Tibial nerve (tissue), 4 donors: ENCODE measurements around the gene TBL2. TPM values are rescaled to one million over a fixed set of nuclear protein-coding genes. Genes with fewer than 3 reads are reported as not detected.
"Not testable (repeated sequence)": the region's sequence is repeated elsewhere in the genome, so short reads cannot be mapped to it uniquely, and the experiment has no call there.

Experiments
- DNase-seq, 2 donors: peaks; one replicate each; pipeline ENCODE4 v3.0.0-alpha.2; 2019; ENCODE audit warnings: low spot score in 2 of 2
- H3K27ac ChIP-seq, 4 donors: fragments of 200-600 bp; sonication (generic) in 3 of 4; one replicate each; pipeline ENCODE4 v1.5.1; 2017 to 2019; ENCODE audit warnings: mild to moderate bottlenecking in 1 of 4
- H3K27me3 ChIP-seq, 2 donors: fragments of 200-600 bp; sonication (generic) in 1 of 2; one replicate each; pipeline versions ENCODE4 v1.5.1 to v1.6.0; 2017 to 2019
- H3K36me3 ChIP-seq, 3 donors: fragments of 200-600 bp; sonication (generic); one replicate each; pipeline ENCODE4 v1.5.1; 2018 to 2019
- H3K4me1 ChIP-seq, 4 donors: fragments of 200-600 bp; sonication (generic) in 3 of 4; one replicate each; pipeline ENCODE4 v1.5.1; 2017 to 2019
- H3K4me3 ChIP-seq, 4 donors: fragments of 200-600 bp; sonication (generic) in 3 of 4; one replicate each; pipeline ENCODE4 v1.5.1; 2017 to 2019; ENCODE audit warnings: mild to moderate bottlenecking in 1 of 4, moderate library complexity in 1 of 4
- H3K9me3 ChIP-seq, 4 donors: fragments of 200-600 bp; sonication (generic) in 3 of 4; one replicate each; pipeline ENCODE4 v1.5.1; 2017 to 2019
- CTCF ChIP-seq, 5 experiments: fragments of 200-600 bp in 3 of 5; fragments of 450-650 bp in 2 of 5; sonication (generic) in 3 of 5; IDR thresholded peaks; one replicate each; pipeline ENCODE4 v1.5.1; 2016 to 2019; ENCODE audit warnings: antibody characterized with exemption in 5 of 5, mild to moderate bottlenecking in 3 of 5, moderate library complexity in 2 of 5
- EP300 ChIP-seq, 2 donors: sonication (generic); formaldehyde crosslinking; IDR thresholded peaks; one replicate each; pipeline ENCODE4 v1.6.1; 2017; ENCODE audit warnings: antibody characterized with exemption in 2 of 2, mild to moderate bottlenecking in 1 of 2
- POLR2A ChIP-seq, 2 donors: fragments of 450-650 bp; IDR thresholded peaks; one replicate each; pipeline ENCODE4 v1.6.1; 2017; ENCODE audit warnings: antibody characterized with exemption in 2 of 2, mild to moderate bottlenecking in 2 of 2, moderate library complexity in 2 of 2
- WGBS, 2 donors: methylation state at CpG; one replicate each; pipeline ENCODE4 v1.1.5; 2018; 5-methylcytosine and 5-hydroxymethylcytosine counted together
- total RNA-seq, 4 donors: library from RNA; depleted of rRNA; stranded (reverse); fragments of >200 nt; gene quantifications; one replicate each; pipeline ENCODE4 v1.1.0, GENCODE V29; 2016

Gene TBL2
- total RNA-seq, 4 donors from 2014 or later = 36.6 to 70.8 (median 49.2) TPM

GRCh38 chr7:73557397-73558257, 20.8 kb downstream of the TBL2 start, which contains the start of gene BCL7B:
BCL7B (minus strand) TSS chr7:73557690; CDS start chr7:73557578, 112 bp downstream.
- Histone ChIP-seq H3K4me1 (peaks cover 0 to 35% (median 16%) of the 10 kb centered on the region in 4 donors), H3K4me3 (peak within 1 kb of the TSS; percentile 79 to 95 (median 91)), H3K27ac (peak within 1 kb of the TSS; percentile 98 to 100 (median 100)), H3K36me3 (peaks cover 0 to 18% (median 0%) of the 10 kb centered on the region in 3 donors), H3K27me3 (no peaks in the 10 kb centered on the region), H3K9me3 (no peaks in the 10 kb centered on the region)
- WGBS, 2 donors = 8 to 11% methylated on average over 40 to 42 of the region's 83 CpGs
- peak; percentile 31 to 37 for DNase-seq
- TF ChIP-seq CTCF (IDR thresholded peaks at IDR 0.05) = peak in 1 of 5 experiments; percentile 37
- TF ChIP-seq EP300 (IDR thresholded peaks at IDR 0.05) = peak in 1 of 2 donors; percentile 65
- TF ChIP-seq POLR2A (IDR thresholded peaks at IDR 0.05) = peak; percentile 40 to 66

- peak; percentile 76 to 84 for DNase-seq
- H3K4me3 ChIP-seq = peak overlapping the region; percentile 79 to 95 (median 91)
- H3K4me1 ChIP-seq = peaks cover 0 to 35% (median 16%) of the 10 kb centered on the region in 4 donors
- WGBS, 2 donors = 1% methylated on average over 14 to 30 of the region's 36 CpGs
- H3K27ac ChIP-seq = peak overlapping the region; percentile 98 to 100 (median 100)
- H3K27me3 ChIP-seq = no peaks in the 10 kb centered on the region
- peaks cover 0 to 24% (median 0%) of the 10 kb centered on the region in 3 donors for H3K36me3 ChIP-seq
- no peaks in the 10 kb centered on the region for H3K9me3 ChIP-seq
- TF ChIP-seq CTCF (IDR thresholded peaks at IDR 0.05) (no peak), EP300 (IDR thresholded peaks at IDR 0.05) (peak in 1 of 2 donors; percentile 72), POLR2A (IDR thresholded peaks at IDR 0.05) (no peak)
Observed at GRCh38 chr7:73557108-73557396, 21.3 kb downstream of the TBL2 start.

GRCh38 chr7:73556208-73557107, 21.9 kb downstream of the TBL2 start:
- Histone ChIP-seq H3K4me3 (peak overlapping the region; percentile 79 to 95 (median 91)), H3K4me1 (peaks cover 0 to 35% (median 16%) of the 10 kb centered on the region in 4 donors), H3K36me3 (peaks cover 0 to 29% (median 4%) of the 10 kb centered on the region in 3 donors), H3K27ac (peak overlapping the region; percentile 98 to 100 (median 100)), H3K9me3 (no peaks in the 10 kb centered on the region), H3K27me3 (no peaks in the 10 kb centered on the region)
- no peak for DNase-seq
- 14 to 18% methylated on average over 28 of the region's 28 CpGs for WGBS, 2 donors
- TF ChIP-seq POLR2A (IDR thresholded peaks at IDR 0.05) (peak in 1 of 2 donors; percentile 16), EP300 (IDR thresholded peaks at IDR 0.05) (no peak)

- Histone ChIP-seq H3K4me3 (peak overlapping the region in 2 of 4 donors; percentile 93 to 95), H3K4me1 (peaks cover 0 to 35% (median 16%) of the 10 kb centered on the region in 4 donors), H3K27me3 (no peaks in the 10 kb centered on the region), H3K36me3 (peaks cover 0 to 38% (median 9%) of the 10 kb centered on the region in 3 donors), H3K9me3 (no peaks in the 10 kb centered on the region), H3K27ac (peak overlapping the region in 3 of 4 donors; percentile 100)
- 40 to 51% methylated on average over 6 of the region's 6 CpGs for WGBS, 2 donors
- TF ChIP-seq CTCF (IDR thresholded peaks at IDR 0.05) (no peak), EP300 (IDR thresholded peaks at IDR 0.05) (no peak), POLR2A (IDR thresholded peaks at IDR 0.05) (no peak)
- no peak for DNase-seq
Observed at GRCh38 chr7:73555411-73555982, 22.9 kb downstream of the TBL2 start.

GRCh38 chr7:73550093-73550492, 28.3 kb downstream of the TBL2 start:
- H3K27ac ChIP-seq, H3K4me3 ChIP-seq, H3K9me3 ChIP-seq, DNase-seq, H3K27me3 ChIP-seq: not testable (repeated sequence)
- WGBS, 2 donors = 89 to 95% methylated on average over 5 of the region's 5 CpGs
- peaks cover 0 to 28% (median under 1%) of the 10 kb centered on the region in 4 donors for H3K4me1 ChIP-seq
- peaks cover 0 to 83% (median 9%) of the 10 kb centered on the region in 3 donors for H3K36me3 ChIP-seq
